ENCODE measurements around the gene C12orf42.

DNA sequence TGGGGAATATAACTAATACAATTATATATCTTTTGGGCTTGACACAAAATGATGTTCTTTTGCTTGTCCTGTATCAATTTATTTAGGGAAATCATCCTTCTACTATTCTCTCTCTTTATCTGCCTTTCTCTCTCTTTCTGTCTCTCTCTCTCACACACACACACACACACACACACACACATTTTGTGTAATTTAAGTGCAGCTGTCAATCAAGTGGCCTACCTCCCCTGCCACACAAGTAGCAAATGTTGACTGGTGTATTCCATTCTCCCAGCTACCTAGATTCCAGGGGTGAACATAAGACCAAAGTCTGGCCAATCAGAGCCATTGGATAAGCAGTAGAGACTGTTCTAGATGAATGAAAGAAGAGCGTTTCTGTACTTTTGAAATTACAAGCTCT is 127.6 kb downstream of the C12orf42 start:
- TF ChIP-seq POLR2AphosphoS5 (IDR thresholded peaks at IDR 0.05; ENCODE audit: low read depth) (no peak), GABPA (IDR thresholded peaks at IDR 0.05; ENCODE audit: low read depth) (no peak)
- TF ChIP-seq, protein P1, sequence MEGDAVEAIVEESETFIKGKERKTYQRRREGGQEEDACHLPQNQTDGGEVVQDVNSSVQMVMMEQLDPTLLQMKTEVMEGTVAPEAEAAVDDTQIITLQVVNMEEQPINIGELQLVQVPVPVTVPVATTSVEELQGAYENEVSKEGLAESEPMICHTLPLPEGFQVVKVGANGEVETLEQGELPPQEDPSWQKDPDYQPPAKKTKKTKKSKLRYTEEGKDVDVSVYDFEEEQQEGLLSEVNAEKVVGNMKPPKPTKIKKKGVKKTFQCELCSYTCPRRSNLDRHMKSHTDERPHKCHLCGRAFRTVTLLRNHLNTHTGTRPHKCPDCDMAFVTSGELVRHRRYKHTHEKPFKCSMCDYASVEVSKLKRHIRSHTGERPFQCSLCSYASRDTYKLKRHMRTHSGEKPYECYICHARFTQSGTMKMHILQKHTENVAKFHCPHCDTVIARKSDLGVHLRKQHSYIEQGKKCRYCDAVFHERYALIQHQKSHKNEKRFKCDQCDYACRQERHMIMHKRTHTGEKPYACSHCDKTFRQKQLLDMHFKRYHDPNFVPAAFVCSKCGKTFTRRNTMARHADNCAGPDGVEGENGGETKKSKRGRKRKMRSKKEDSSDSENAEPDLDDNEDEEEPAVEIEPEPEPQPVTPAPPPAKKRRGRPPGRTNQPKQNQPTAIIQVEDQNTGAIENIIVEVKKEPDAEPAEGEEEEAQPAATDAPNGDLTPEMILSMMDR (IDR thresholded peaks at IDR 0.05; ENCODE audit: insufficient read depth, low read length) = no peak
